Activated B cell treated with CpG ODN at 0.5 μM for 24 hours (primary cell): Measurements from ENCODE around the gene SNRNP27. TPM values are rescaled to one million over a fixed set of nuclear protein-coding genes. Genes with fewer than 3 reads are reported as not detected.
A peak's percentile ranks its signal among the peaks of the same experiment; 100 is the strongest.

Source experiments
- ATAC-seq: fragments of 200-7000 bp; cut with Tn5 transposase; one replicate; pipeline ENCODE4 v1.10.0; 2021; ENCODE audit warnings: low read depth, mild to moderate bottlenecking, moderate library complexity
- CTCF ChIA-PET: fragments of 350-600 bp; sonication (Branson Sonifier 250); formaldehyde crosslinking; loops from one replicate; lab custom pipeline; 2021; ENCODE audit warnings: antibody characterized with exemption; lab: Charles Lee
- POLR2A ChIA-PET: fragments of 350-600 bp; sonication (Branson Sonifier 250); formaldehyde crosslinking; loops from one replicate; lab custom pipeline; 2021; ENCODE audit warnings: antibody characterized with exemption; lab: Charles Lee
- DNase-seq: peaks from one replicate; pipeline ENCODE4 v3.0.0; 2022
- H3K27ac Mint-ChIP-seq: one replicate; pipeline ENCODE4 v1.8.0; 2020; ENCODE audit warnings: mixed read lengths
- H3K27me3 Mint-ChIP-seq: one replicate; pipeline ENCODE4 v1.8.0; 2021; ENCODE audit warnings: mixed read lengths
- H3K36me3 Mint-ChIP-seq: one replicate; pipeline ENCODE4 v1.8.0; 2021; ENCODE audit warnings: low read depth, mixed read lengths
- H3K4me1 Mint-ChIP-seq: one replicate; pipeline ENCODE4 v1.8.0; 2021; ENCODE audit warnings: mixed read lengths
- H3K4me3 Mint-ChIP-seq: one replicate; pipeline ENCODE4 v1.8.0; 2020; ENCODE audit warnings: mild to moderate bottlenecking, mixed read lengths
- H3K9me3 Mint-ChIP-seq: one replicate; pipeline ENCODE4 v1.8.0; 2020; ENCODE audit warnings: mixed read lengths
- CTCF ChIP-seq: fragments of 200-600 bp; IDR thresholded peaks from one replicate; pipeline ENCODE4 v1.8.0; 2022; ENCODE audit warnings: antibody characterized with exemption, mild to moderate bottlenecking
- intact Hi-C: fragments of 100-400 bp; cut with micrococcal nuclease; formaldehyde crosslinking; loops from one replicate; pipeline ENCODE4 v1.15.1; 2024
- total RNA-seq: library from RNA; stranded (reverse); gene quantifications from 2 replicates; pipeline ENCODE4 v1.2.3, GENCODE V29; 2022

Gene SNRNP27
- total RNA-seq, 1 donor from 2014 or later = 49.1 TPM

GRCh38 chr2:69916106-69916505 is 22.4 kb downstream of the SNRNP27 start:
- H3K9me3 Mint-ChIP-seq = no peaks in the 10 kb centered on the region

GRCh38 chr2:69917852-69918251 is 24.1 kb downstream of the SNRNP27 start:
- Mint-ChIP-seq H3K36me3 (peaks cover 27% of the 10 kb centered on the region), H3K27ac (peak overlapping the region; percentile 41), H3K4me3 (no peak overlapping the region), H3K4me1 (peaks cover 38% of the 10 kb centered on the region), H3K27me3 (no peaks in the 10 kb centered on the region), H3K9me3 (no peaks in the 10 kb centered on the region)
- intact Hi-C loops = loop anchor here (10.0 kb wide), 4 partner anchors 483 to 1147 kb away; partner anchors contain the start of genes NAGK, NFU1 and TEX261
- TF ChIP-seq CTCF = no peak
- CTCF ChIA-PET = no interaction called here
- POLR2A ChIA-PET = interaction anchor here (0.6 to 7.5 kb wide), 4 partner anchors 168 to 273 kb away, joined by 3 to 192 read pairs (median 3); partner anchors contain the start of genes C2orf42 and PCBP1
- ATAC-seq (no peak), DNase-seq (no peak)

More at GRCh38 chr2:69916106-69916505, 22.4 kb downstream of the SNRNP27 start:
- intact Hi-C loops = loop anchor here (10.0 kb wide), 4 partner anchors 481 to 1149 kb away; partner anchors contain the start of genes NAGK, NFU1 and TEX261
- peak overlapping the region; percentile 35 for H3K27ac Mint-ChIP-seq
- H3K27me3 Mint-ChIP-seq = no peaks in the 10 kb centered on the region
- ChIA-PET CTCF (interaction anchor here (0.9 kb wide), 1 partner anchor 227 kb away, joined by 4 read pairs; no protein-coding TSS in a partner anchor), POLR2A (interaction anchor here (2.6 to 7.5 kb wide), 6 partner anchors 22 to 274 kb away, joined by 30 to 195 read pairs (median 95); partner anchors contain the start of genes C2orf42, PCBP1 and SNRNP27)
- H3K36me3 Mint-ChIP-seq = peaks cover 21% of the 10 kb centered on the region
- no peak for DNase-seq
- H3K4me1 Mint-ChIP-seq = peaks cover 42% of the 10 kb centered on the region
- peak overlapping the region; percentile 67 for H3K4me3 Mint-ChIP-seq
- TF ChIP-seq CTCF = no peak
- no peak for ATAC-seq

GRCh38 chr2:69918401-69918800 is 24.6 kb downstream of the SNRNP27 start:
- TF ChIP-seq CTCF = no peak
- POLR2A ChIA-PET = interaction anchor here (0.6 to 0.9 kb wide), 3 partner anchors 206 to 339 kb away, joined by 3 to 7 read pairs (median 3); partner anchors contain the start of gene PCYOX1
- intact Hi-C loops = loop anchor here (10.0 kb wide), 4 partner anchors 484 to 1146 kb away; partner anchors contain the start of genes NAGK, NFU1 and TEX261
- ATAC-seq (no peak), DNase-seq (no peak)
- CTCF ChIA-PET = no interaction called here
- no peaks in the 10 kb centered on the region for H3K9me3 Mint-ChIP-seq
- H3K27me3 Mint-ChIP-seq = no peaks in the 10 kb centered on the region
- H3K4me3 Mint-ChIP-seq = no peak overlapping the region
- H3K36me3 Mint-ChIP-seq = peaks cover 32% of the 10 kb centered on the region
- H3K27ac Mint-ChIP-seq = peak overlapping the region; percentile 41
- H3K4me1 Mint-ChIP-seq = peaks cover 35% of the 10 kb centered on the region

- Mint-ChIP-seq H3K9me3 (no peaks in the 10 kb centered on the region), H3K4me3 (no peak overlapping the region), H3K27ac (no peak overlapping the region), H3K36me3 (peaks cover 39% of the 10 kb centered on the region), H3K27me3 (no peaks in the 10 kb centered on the region), H3K4me1 (peaks cover 7% of the 10 kb centered on the region)
- no peak for TF ChIP-seq CTCF
- DNase-seq (no peak), ATAC-seq (no peak)
- ChIA-PET CTCF (no interaction called here), POLR2A (no interaction called here)
- intact Hi-C loops = no loop called here
These were observed 29.4 kb downstream of the SNRNP27 start for GRCh38 chr2:69923116-69923515.

GRCh38 chr2:69926849-69927515 is 33.2 kb downstream of the SNRNP27 start:
- no peak overlapping the region for H3K4me3 Mint-ChIP-seq
- no peaks in the 10 kb centered on the region for H3K9me3 Mint-ChIP-seq
- POLR2A ChIA-PET = no interaction called here
- ATAC-seq (no peak), DNase-seq (no peak)
- no peak overlapping the region for H3K27ac Mint-ChIP-seq
- no peaks in the 10 kb centered on the region for H3K27me3 Mint-ChIP-seq
- peaks cover 41% of the 10 kb centered on the region for H3K36me3 Mint-ChIP-seq
- TF ChIP-seq CTCF = no peak
- H3K4me1 Mint-ChIP-seq = peaks cover 3% of the 10 kb centered on the region
- intact Hi-C loops = no loop called here
- CTCF ChIA-PET = no interaction called here
